ENCODE measurements around the gene KSR2. TPM values are rescaled to one million over a fixed set of nuclear protein-coding genes. Genes with fewer than 3 reads are reported as not detected.

The KSR2 gene
- total and polyA plus RNA-seq, 10 of the 15 experiments (the other 5 are each of a cell fraction or from before 2014, with no cell fraction given): under 0.01 to 1.5 (median 0.01) TPM; not detected in 3

DNA sequence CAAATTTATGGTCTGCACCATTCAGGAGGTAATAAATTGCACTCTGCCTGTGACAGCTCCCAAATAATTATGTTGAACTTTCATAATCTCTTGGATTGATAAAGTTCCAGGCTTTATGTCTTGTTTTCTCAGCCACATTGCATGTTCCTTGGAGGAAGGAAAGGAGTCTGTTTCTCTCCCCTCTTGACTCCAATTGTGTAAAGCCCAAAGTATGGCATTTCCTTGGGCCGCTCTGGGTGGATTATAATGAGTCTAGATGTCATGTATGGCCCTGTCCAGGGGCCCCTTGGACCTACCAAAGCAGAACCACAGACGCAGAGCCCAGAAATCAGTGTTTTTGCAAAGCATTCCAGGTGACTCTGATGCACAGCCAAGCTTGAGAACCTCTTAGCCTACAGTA lies 160.8 kb downstream of the KSR2 start:
- Histone ChIP-seq H3K27ac (ENCODE audit: control insufficient read depth, insufficient read depth) (no peak overlapping the region), H2AFZ (ENCODE audit: control insufficient read depth, low read depth, low read length) (no peak overlapping the region), H3K4me2 (ENCODE audit: control insufficient read depth, insufficient read depth) (no peak overlapping the region), H3K9me3 (replicated peaks; ENCODE audit: control insufficient read depth, insufficient read depth, low read length) (no peaks in the 10 kb centered on the region), H3K4me3 (no peak overlapping the region), H3K36me3 (ENCODE audit: control insufficient read depth in 2 of 2, insufficient read depth in 2 of 2, low read length in 1 of 2) (no peaks in the 10 kb centered on the region), H3K27me3 (replicated peaks in 1 of 2; ENCODE audit: control insufficient read depth in 2 of 2, insufficient read depth in 2 of 2, low read length in 1 of 2) (peaks cover 0 to 5% of the 10 kb centered on the region in 2 experiments; a peak in 3 of 4 replicates), H3K9ac (ENCODE audit: control insufficient read depth, insufficient read depth, low read length) (no peak overlapping the region), H4K20me1 (ENCODE audit: control insufficient read depth, insufficient read depth) (no peaks in the 10 kb centered on the region), H3K4me1 (ENCODE audit: control insufficient read depth, insufficient read depth, low read length) (no peaks in the 10 kb centered on the region), H3K79me2 (ENCODE audit: control insufficient read depth, insufficient read depth, low read length) (no peaks in the 10 kb centered on the region)
- no peak for TF ChIP-seq CEBPB (IDR thresholded peaks at IDR 0.05; ENCODE audit: borderline replicate concordance in 1 of 2, low read depth in 2 of 2, low read length in 2 of 2)
- TF ChIP-seq SMC3 (IDR thresholded peaks at IDR 0.05; ENCODE audit: borderline replicate concordance, low read length): no peak
- TF ChIP-seq ZNF687 (IDR thresholded peaks at IDR 0.05): no peak
- no peak for TF ChIP-seq CBX5 (IDR thresholded peaks at IDR 0.05; ENCODE audit: low read depth)
- TF ChIP-seq IRF3 (IDR thresholded peaks at IDR 0.05): no peak
- TF ChIP-seq NFYA (IDR thresholded peaks at IDR 0.05; ENCODE audit: borderline replicate concordance, low read depth, low read length): no peak
- no peak for TF ChIP-seq PML (IDR thresholded peaks at IDR 0.05; ENCODE audit: low read length)
- TF ChIP-seq MTA2 (IDR thresholded peaks at IDR 0.05; ENCODE audit: low read depth): no peak
- no peak for TF ChIP-seq GATAD2B (conservative IDR thresholded peaks at IDR 0.05; ENCODE audit: low read depth)
- TF ChIP-seq NR2C2 (IDR thresholded peaks at IDR 0.05; ENCODE audit: borderline replicate concordance, control insufficient read depth, insufficient read length, low read depth): no peak
- no peak for TF ChIP-seq RBBP5 (conservative IDR thresholded peaks at IDR 0.05)
- DNase-seq (ENCODE audit: low read depth, low spot score) (no peak), FAIRE-seq (no peak), ATAC-seq (no peak)
- POLR2A ChIA-PET: no interaction called here
- BruUV-seq (replicated peaks): no TSS peak
- RAD21 ChIA-PET (ENCODE audit: unreplicated experiment): no interaction called here
- in situ Hi-C loops (cut with MboI): no loop called here
- intact Hi-C loops (cut with micrococcal nuclease; ENCODE audit: unreplicated experiment): no loop called here
- SMC1A ChIA-PET (ENCODE audit: uncharacterized antibody, unreplicated experiment): no interaction called here
- WGBS (ENCODE audit: insufficient coverage, insufficient replicate concordance, low lambda C conversion rate, missing lambda C conversion rate): 0% methylated on average over 2 of the region's 2 CpGs
- CTCF ChIA-PET: interaction anchor here (0.7 to 1.1 kb wide), 2 partner anchors 23 to 30 kb away, joined by 3 read pairs; no protein-coding TSS in a partner anchor

All from GM12878 (cell line).